Activated CD8-positive, alpha-beta memory T cell treated with anti-CD3 and anti-CD28 coated beads for 36 hours (primary cell): ENCODE results near the gene PPP1R27. TPM values are rescaled to one million over a fixed set of nuclear protein-coding genes. Genes with fewer than 3 reads are reported as not detected.

Experiments used
- CTCF ChIA-PET: fragments of 350-600 bp; sonication (Branson Sonifier 250); formaldehyde crosslinking; loops from one replicate; lab custom pipeline; 2021; ENCODE audit warnings: antibody characterized with exemption; lab: Charles Lee
- POLR2A ChIA-PET: fragments of 350-600 bp; sonication (Branson Sonifier 250); formaldehyde crosslinking; loops from one replicate; lab custom pipeline; 2021; ENCODE audit warnings: antibody characterized with exemption; lab: Charles Lee
- total RNA-seq, 2 experiments: library from RNA; stranded (reverse); gene quantifications; one replicate each; pipeline ENCODE4 v1.2.3, GENCODE V29; 2021

Gene PPP1R27
- total RNA-seq = not detected

- ChIA-PET CTCF (interaction anchor here (0.9 kb wide), 1 partner anchor 25 kb away, joined by 3 read pairs; no protein-coding TSS in a partner anchor), POLR2A (interaction anchor here (0.5 kb wide), 1 partner anchor 14 kb away, joined by 4 read pairs; no protein-coding TSS in a partner anchor)
Measured at GRCh38 chr17:81834831-81835267, at the start of gene PPP1R27. PPP1R27 (minus strand) TSS chr17:81835050; CDS start chr17:81834953, 97 bp downstream.

GRCh38 chr17:81884520-81884919, 49.7 kb upstream of the PPP1R27 start:
- POLR2A ChIA-PET = interaction anchor here (1.4 kb wide), 1 partner anchor 14 kb away, joined by 3 read pairs; the partner anchor contains the start of gene ARHGDIA
- CTCF ChIA-PET = interaction anchor here (1.8 kb wide), 1 partner anchor 14 kb away, joined by 4 read pairs; no protein-coding TSS in a partner anchor

- POLR2A ChIA-PET = interaction anchor here (1.1 kb wide), 1 partner anchor 174 kb away, joined by 3 read pairs; no protein-coding TSS in a partner anchor
- CTCF ChIA-PET = no interaction called here
Measured at GRCh38 chr17:81879121-81879520, 44.3 kb upstream of the PPP1R27 start.

DNA sequence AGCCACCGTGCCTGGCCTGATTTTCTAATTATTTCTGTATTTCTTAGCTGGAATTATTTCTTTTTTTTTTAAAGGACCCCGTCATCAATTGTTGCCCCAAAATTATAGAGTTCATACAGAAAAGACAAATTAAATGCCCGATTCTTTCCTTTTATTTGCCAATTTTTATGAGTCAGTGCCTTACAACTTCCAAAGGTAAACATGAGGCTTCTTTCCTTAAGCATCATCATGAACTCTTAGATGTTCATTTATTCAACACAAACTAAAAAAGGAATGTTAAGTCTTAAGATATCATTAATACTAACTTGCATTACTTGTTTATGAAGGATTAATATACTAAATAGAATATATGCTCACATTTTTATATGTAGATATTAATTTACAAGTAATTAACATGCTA, 43.4 kb upstream of the PPP1R27 start:
- ChIA-PET POLR2A (interaction anchor here (1.0 kb wide), 1 partner anchor 9 kb away, joined by 11 read pairs; no protein-coding TSS in a partner anchor), CTCF (no interaction called here)

DNA sequence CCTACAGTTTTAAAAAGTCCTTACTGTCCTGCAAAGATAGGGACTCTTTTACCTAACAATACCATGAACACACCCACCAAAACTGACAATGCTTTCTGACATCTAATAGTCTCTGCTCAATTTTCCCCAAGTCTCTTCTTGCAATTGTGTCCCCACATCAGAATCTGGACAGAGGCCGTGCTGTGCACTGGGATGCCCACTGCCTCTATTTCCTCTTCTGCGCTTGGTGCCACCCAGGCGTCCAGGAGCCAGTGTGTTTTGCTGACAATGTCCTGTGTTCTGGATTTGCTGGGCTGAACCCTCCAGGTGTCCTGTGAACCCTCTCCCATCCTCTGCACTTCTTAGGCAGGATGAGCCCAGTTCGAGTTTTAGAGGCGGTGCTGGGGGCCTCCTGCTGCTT, 42.7 kb upstream of the PPP1R27 start:
- CTCF ChIA-PET = no interaction called here
- POLR2A ChIA-PET = interaction anchor here (1.0 kb wide), 1 partner anchor 8 kb away, joined by 11 read pairs; no protein-coding TSS in a partner anchor

- CTCF ChIA-PET = interaction anchor here (1.0 to 1.3 kb wide), 3 partner anchors 10 to 161 kb away, joined by 3 read pairs; no protein-coding TSS in a partner anchor
- POLR2A ChIA-PET = interaction anchor here (0.7 to 3.3 kb wide), 7 partner anchors 11 to 659 kb away, joined by 3 to 28 read pairs (median 5); partner anchors contain the start of genes ALYREF, ANAPC11, MCRIP1 and MRPL12
Measured at GRCh38 chr17:81871387-81872230, 36.8 kb upstream of the PPP1R27 start.

DNA sequence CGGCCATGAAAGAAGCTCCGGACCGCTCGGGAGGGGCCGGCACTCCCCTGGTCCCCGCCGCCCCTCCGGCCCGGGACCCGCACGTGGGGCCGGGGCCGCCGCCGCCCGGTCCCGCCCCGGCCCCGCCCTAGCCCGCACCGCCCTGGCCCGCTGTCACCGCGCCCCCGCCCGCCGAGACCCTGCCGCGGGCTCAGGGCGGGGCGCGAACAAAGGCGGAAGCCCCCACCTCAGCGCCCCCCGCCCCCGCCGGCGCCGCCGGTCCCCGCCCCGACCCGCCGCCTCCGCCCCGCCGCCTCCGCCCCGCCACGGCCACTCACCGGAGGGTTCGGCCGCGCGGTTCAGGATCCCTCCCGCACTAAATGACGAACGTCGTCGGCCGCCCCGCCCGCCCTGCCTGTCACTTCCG, 36.1 kb upstream of the PPP1R27 start, which contains the start of gene ARHGDIA:
Gene ARHGDIA (minus strand): TSS at position 357 of the 406 bp plus-strand sequence. CDS start 1,407 bp downstream, outside the sequence.
- ChIA-PET CTCF (interaction anchor here (1.0 to 1.3 kb wide), 2 partner anchors 9 to 151 kb away, joined by 3 read pairs; no protein-coding TSS in a partner anchor), POLR2A (interaction anchor here (1.0 to 3.3 kb wide), 4 partner anchors 10 to 55 kb away, joined by 3 to 28 read pairs (median 12); partner anchors contain the start of genes MCRIP1 and P4HB)

DNA sequence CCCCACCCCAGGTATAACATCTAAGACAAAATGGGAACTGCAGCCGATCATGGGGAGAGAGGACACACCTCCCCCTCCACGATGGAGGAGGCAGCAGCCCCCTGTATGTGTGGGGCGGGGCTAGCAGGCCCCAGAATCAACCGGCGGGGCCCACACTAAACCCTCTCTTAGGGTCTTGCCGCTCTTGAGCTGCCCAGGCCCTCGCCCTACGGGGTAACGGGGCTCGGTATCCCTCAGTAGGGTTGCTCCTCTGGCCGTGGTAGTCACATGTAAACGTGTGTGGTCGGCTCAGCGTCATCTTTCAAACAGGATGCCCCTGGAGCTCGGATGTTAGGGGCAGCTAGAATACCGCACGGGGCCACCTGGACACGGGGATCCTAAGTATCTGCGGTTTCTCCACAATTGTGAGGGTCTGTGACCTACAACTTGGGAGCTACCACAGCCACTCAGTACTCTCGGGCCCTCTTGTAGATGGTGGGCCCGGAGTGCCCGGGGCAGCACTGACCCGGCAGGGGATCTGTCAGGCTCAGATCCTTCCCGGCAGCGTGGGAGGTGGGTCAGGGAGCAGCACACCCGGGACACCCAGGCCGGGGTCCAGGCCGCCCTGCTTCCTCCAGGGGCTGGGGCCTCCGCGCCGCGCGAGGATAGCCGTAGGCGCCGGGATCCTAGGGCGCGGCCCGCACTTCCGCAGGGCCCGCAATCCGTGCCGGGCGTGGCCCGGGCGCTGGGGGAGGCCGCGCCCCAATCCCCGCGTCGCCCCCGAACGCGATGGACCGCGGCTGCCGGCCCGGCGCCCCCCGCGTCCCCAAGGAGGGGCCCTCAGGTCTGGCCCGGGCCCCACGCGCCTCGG, 35.5 kb upstream of the PPP1R27 start:
- POLR2A ChIA-PET = interaction anchor here (0.5 to 3.3 kb wide), 6 partner anchors 9 to 196 kb away, joined by 3 to 28 read pairs (median 4); partner anchors contain the start of genes MCRIP1 and P4HB
- CTCF ChIA-PET = interaction anchor here (0.6 to 2.3 kb wide), 7 partner anchors 8 to 167 kb away, joined by 3 to 9 read pairs (median 4); partner anchors contain the start of genes MAFG and MRPL12

DNA sequence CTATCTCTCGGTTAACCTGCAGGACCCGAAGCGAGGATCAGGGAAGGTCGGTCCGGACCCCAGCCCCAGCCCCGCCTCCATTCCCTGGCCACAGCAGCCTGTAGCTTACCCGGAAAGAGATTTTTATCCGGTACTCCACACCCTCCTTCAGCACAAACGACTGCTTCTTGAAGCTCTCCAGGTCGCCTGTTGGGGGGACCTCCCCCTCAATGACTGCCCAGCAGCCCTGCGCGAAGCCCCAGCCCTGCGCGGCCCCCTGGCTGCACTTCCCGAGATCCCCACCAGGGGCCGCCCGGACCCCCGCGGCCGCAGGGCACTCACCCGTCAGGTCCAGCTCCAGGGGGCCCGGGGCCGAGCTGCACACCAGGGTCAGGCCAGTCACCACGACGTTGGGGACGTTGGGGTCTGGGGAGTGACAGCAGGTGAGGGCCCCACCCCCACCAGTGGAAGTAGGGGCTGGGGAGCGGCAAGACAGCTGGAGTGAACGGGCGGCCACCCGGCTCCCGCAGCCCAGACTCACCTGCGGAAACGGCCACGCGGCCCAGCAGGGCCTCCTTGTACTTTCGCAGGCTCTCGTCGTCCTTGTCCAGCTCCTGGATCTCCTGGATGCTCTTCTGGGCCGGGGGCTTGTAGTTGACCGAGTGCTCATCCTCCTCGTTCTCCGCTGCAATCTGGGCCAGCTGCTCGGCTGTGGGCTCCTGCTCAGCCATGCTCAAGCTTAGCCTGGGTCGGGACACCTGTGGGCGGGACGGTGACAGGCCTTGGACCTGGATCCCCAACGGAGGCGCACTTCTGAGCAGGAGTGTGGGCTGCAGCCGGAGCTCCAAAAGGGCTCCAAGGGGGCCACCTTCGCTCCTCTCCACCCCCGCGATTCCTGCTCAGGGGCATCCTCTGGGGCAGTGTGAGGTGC, 34.6 kb upstream of the PPP1R27 start:
- CTCF ChIA-PET = interaction anchor here (0.6 to 2.3 kb wide), 7 partner anchors 14 to 166 kb away, joined by 3 to 9 read pairs (median 4); partner anchors contain the start of genes MAFG and MRPL12

DNA sequence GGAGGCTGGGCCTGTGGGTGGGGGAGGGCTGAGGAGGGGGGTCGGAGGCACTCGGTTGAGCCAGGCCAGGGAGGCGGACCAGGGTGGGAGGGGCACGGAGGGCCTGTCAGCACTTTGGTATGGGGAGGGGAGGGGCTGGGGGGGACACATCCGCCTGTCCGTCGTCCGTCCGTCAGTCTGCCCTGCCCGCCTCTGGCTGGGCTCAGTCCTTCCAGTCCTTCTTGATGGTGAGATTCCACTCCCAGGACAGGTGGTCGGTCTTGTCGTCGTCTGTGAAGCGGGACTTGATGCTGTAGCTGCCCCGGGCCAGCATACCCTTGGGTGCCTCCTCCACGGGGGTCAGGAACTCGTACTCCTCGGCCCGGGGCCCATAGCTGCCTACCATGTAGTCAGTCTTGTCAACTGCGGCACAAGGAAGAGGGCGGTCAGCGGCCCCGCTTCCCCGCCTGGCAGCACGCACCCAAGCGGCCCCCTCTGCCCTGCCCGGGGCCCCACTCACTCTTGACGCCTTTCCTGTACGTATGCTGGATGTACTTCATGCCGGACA, 33.9 kb upstream of the PPP1R27 start:
- CTCF ChIA-PET = interaction anchor here (1.0 to 2.3 kb wide), 3 partner anchors 26 to 166 kb away, joined by 3 to 9 read pairs (median 9); partner anchors contain the start of genes MAFG and MRPL12

More for the DNA sequence above, 34.6 kb upstream of the PPP1R27 start:
- POLR2A ChIA-PET = interaction anchor here (0.5 to 3.3 kb wide), 8 partner anchors 8 to 197 kb away, joined by 3 to 28 read pairs (median 4); partner anchors contain the start of genes MCRIP1 and P4HB

DNA sequence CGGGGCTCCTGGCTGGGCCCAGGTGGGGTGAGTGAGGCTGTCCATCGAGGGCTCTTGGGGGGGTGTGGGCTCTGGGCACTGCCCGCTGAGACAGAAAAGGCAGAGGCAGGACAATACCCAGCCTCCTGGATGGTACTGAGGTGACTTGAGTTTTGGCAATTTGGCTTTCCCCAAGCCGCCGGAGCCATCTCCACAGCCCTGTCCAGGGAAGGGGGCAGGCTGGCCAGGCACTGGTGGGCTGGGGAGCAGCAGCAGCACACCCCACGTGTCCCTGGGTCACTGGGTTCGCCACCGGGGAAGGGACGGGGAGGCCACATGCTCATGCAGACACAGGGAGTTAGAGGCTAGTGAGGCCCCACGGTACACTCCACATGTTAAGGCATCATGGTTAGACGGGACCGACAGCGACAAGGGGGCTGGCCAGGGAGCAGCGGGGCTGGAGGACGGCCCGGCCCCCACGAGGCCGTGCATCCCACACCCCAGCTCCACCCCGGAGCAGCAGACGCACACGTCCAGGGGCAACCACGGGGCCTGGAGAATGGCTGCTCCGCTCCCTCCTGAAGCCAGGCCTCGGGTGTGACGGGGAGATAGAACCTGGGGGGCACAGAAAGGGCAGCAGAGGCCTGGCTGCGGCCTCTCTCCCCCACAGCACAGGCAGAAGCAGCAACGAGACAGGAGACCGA, 33.3 kb upstream of the PPP1R27 start:
- POLR2A ChIA-PET = interaction anchor here (0.6 kb wide), 2 partner anchors 152 to 184 kb away, joined by 3 to 5 read pairs; no protein-coding TSS in a partner anchor
- CTCF ChIA-PET = interaction anchor here (2.1 to 2.3 kb wide), 2 partner anchors 60 to 165 kb away, joined by 9 read pairs; partner anchors contain the start of genes MAFG and MRPL12

More for the DNA sequence above, 33.9 kb upstream of the PPP1R27 start:
- POLR2A ChIA-PET = interaction anchor here (0.6 to 2.7 kb wide), 4 partner anchors 8 to 142 kb away, joined by 3 to 28 read pairs (median 8); partner anchors contain the start of gene P4HB

DNA sequence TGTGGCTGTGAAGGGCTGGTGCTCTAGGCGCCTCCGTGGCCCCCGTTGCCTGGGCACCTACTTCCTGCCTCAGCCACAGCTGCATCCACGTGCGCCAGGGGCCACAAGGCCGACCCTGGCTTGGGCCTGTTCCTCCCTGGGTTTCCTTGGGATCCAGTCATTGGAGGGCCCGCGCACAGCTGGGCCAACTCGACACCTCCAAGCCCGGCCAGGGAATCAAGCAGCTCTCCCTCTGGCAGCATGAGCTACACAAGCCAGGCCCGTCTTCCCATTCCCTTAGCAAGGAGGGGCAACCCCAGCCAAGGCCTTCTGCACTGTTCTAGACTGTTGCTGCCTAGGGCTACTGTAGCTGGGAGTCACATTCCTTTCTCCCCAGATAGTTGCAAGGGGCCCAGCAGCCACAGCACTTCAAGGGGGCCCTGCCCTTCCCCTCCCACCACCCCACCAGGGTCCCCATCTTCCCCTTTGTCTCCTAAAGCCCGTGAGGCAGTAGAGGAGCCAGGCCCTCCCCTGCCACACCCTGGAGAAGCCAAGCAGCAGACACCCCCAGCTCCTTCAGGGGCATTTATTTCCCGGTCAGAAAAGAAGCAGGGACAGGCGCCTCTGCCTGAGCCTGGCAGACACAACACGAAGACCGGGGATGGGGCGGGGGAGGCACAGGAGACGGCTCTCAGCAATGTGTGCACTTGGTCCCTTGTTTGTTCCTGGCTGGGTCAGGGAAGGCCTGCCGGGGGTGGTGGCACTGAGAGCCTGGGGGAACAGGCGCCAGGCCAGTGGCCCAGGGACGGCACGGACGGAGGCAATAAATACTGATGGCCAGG, 32.5 kb upstream of the PPP1R27 start:
- CTCF ChIA-PET = no interaction called here

DNA sequence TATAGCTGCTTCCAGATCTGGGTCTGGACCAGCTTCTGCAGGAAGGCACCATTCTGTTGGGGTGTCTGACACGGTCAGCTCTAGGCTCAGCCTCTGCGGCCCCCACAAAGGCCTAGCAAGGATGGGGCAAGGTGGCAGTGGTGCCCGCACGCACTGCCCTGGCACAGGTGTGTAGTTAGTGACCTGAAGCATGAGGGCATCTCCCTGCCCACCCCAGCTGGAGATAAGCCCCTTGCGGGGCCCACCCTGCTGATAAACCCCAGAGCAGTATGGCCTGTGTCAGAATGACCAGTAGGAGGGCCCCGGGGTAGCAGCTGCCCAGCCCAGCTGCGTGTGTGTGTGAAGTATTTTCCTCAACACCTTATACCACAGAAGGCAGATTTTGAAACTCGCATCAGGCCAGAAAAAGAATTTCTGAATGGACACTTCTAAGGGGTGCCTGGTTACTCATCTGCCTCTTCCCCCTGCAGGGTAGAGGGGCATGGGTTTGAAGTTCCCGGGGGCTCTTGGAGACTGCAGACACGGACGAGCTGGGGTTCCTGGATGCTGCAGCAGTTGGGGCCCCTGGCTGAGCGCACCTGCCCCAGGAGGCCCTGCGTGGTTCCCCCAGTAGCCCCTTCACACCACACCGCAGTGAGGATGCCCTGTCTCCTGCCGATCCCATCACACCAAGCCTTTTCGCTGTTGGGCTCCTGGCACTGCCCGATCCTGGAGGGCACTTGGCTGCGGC, 31.8 kb upstream of the PPP1R27 start:
- ChIA-PET POLR2A (interaction anchor here (0.5 to 1.0 kb wide), 3 partner anchors 33 to 334 kb away, joined by 3 to 10 read pairs (median 3); partner anchors contain the start of gene MCRIP1), CTCF (no interaction called here)

More for the DNA sequence above, 32.5 kb upstream of the PPP1R27 start:
- POLR2A ChIA-PET = interaction anchor here (0.6 to 1.0 kb wide), 3 partner anchors 34 to 185 kb away, joined by 3 to 5 read pairs (median 3); partner anchors contain the start of gene MCRIP1
